ENCODE results near the gene KCND2. TPM values are rescaled to one million over a fixed set of nuclear protein-coding genes. Genes with fewer than 3 reads are reported as not detected.
"Not testable (repeated sequence)": the region's sequence is repeated elsewhere in the genome, so short reads cannot be mapped to it uniquely, and the experiment has no call there.

Gene KCND2
- total RNA-seq, 1 donor from 2014 or later, result 1.3 TPM

- DNase-seq, result peak; percentile 19
Measured at GRCh38 chr7:120588416-120588815, 315.4 kb downstream of the KCND2 start.

DNA sequence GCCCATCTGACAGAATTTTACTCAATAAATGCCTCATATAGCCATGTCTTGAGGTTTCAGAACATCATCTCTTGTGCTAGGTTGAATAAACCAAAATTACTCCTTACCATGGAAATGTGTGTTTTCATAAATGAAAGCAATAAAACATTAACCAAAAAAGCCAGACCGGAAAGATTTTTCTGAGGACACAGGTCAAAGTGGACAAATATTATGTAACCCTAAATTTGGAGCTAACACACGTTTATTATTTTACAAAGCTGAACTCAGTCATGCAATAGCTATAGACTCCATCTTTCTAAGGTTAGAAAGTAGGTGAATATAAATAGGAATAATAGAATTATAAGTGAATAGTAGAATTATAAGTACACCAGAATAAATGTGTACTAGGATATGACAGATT, 315.9 kb downstream of the KCND2 start:
- no peak for DNase-seq

- DNase-seq, result no peak
Measured at GRCh38 chr7:120600607-120601006, 327.6 kb downstream of the KCND2 start.

GRCh38 chr7:120603366-120603765, 330.4 kb downstream of the KCND2 start:
- no peak for DNase-seq

- DNase-seq, result peak; percentile 8
Measured at GRCh38 chr7:120609136-120609753, 336.3 kb downstream of the KCND2 start.

GRCh38 chr7:120611975-120612374, 339.0 kb downstream of the KCND2 start:
- no peak for DNase-seq

DNA sequence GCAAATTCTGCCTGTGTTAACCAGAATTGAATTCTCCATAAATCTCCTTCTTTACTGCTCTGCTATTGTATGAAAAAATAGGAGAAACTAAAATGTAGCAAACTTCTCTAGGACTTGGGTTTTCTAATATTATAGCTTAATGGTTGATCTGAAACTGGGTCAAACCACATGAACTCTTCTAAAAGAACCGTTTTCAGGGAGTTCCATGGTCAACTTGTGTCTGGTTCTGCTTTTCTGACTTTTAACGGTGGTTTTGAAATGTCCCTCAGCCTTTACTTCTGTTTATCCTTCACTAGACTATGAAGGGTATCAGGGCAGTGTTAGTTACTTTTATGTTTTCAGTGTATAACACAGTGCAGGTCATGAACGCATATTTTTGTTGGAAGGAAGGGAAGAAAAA, 342.7 kb downstream of the KCND2 start:
- no peak for DNase-seq

DNA sequence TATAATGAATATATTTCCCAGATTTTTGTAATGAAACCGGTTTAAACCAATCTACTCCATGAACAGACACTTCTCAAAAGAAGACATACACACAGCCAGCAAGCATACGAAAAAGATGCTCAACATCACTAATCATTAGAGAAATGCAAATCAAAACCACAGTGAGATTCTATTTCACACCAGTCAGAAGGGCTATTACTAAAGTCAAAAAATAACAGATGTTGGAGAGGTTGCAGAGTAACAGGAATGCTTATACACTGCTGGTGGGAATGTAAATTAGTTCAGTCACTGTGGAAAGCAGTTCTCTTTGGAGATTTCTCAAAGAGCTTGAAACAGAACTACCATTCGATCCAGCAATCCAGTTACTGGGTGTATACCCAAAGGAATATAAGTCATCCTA, 344.3 kb downstream of the KCND2 start:
- DNase-seq, result no peak

DNA sequence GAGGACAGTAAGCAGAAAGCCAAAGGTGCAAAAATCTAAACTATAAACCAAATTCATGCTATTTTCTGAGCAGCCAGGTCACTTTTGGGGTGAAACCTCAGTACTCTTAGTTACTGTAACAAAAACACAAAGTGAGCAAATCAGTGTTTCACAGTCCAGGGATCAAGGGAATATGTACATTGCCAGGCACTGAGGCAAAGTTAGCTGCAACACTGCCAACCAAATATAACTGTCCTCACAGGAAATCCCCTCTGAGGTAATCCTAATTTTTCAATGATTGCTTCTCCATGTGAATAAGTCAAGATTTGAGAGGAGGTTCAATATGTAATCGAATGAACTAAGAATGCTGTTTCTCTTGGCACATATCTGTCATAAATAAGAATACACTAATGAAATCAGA, 355.3 kb downstream of the KCND2 start:
- no peak for DNase-seq

- DNase-seq, result no peak
Measured at GRCh38 chr7:120639884-120640283, 366.9 kb downstream of the KCND2 start.

DNA sequence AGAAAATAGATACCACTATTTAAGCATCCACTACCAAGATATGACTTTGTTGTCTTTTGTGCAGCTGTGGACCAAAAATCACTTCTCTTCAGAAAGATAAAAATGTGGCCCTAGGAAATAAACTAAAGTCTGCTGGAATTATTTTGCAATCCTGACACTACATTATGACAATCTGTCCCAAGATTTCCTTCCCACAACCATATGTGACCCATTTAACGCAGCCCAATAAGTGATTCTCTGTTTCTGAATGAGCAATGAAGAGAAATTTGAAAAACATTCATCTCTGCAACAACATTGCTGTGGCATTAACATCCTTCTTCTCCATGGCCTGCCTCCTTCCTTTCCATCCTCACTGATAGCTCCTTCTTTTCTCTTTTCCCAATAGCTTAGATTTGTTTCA, 373.0 kb downstream of the KCND2 start:
- DNase-seq, result no peak

GRCh38 chr7:120654241-120654640, 381.3 kb downstream of the KCND2 start:
- no peak for DNase-seq

GRCh38 chr7:120658516-120658915, 385.5 kb downstream of the KCND2 start:
- DNase-seq, result no peak

GRCh38 chr7:120662291-120662690, 389.3 kb downstream of the KCND2 start:
- no peak for DNase-seq

GRCh38 chr7:120665068-120665467, 392.1 kb downstream of the KCND2 start:
- DNase-seq, result no peak

DNA sequence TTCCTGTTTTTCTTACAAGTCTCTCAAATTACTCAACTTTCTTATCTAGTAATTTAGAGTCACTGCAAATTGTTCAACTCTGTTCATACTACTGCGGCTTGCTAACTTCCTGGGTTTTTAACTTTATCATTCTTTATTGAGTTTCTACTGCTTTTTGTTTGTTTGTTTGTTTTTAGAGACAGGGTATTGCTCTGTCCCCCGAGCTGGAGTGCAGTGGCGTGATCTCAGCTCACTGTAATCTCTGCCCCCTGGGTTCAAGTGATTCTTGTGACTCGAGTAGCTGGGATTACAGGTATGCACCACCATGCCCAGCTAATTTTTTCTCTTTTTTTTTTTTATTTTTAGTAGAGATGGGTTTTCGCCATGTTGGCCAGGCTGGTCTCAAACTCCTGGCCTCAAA, 402.1 kb downstream of the KCND2 start:
- no peak for DNase-seq

DNA sequence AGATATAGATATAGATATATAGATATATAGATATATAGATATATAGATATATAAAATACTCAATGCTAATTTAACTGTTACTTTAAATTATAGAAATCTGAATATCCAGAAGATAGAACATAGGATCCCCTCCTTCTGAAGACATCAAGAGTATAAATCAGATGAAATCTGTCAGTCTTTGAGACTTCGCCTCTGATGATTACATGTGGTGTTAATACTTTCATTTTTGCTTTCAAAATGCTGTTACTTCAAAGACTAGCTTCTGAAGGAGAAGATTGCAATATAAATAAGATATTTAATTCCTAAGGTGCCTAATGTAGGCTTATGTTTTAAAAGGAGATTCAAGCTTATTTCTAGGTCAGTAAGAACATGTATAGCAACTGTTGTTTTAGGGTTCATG, 404.6 kb downstream of the KCND2 start:
- DNase-seq, result no peak

- DNase-seq, result peak; percentile 5
Measured at GRCh38 chr7:120680985-120681384, 408.0 kb downstream of the KCND2 start.

DNA sequence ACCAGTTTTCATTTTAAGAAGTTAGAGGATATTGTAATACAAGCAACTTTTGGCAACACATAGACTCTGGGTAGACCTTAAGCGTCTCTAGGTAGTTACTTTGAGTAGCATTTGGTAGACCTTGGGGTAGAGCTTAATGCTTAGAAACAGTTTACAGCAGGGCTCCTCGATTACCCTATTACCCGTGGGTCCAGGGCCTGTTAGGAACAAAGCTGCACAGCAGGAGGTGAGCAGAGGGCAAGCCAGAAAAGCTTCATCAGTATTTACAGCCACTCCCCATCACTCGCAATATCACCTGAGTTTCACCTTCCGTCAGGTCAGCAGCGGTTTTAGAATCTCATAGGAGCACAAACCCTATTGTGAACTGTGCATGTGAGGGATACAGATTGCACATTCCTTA, 411.5 kb downstream of the KCND2 start:
- DNase-seq, result no peak

- no peak for DNase-seq
Measured at GRCh38 chr7:120691915-120692314, 418.9 kb downstream of the KCND2 start.

- DNase-seq, result no peak
Measured at GRCh38 chr7:120695848-120696247, 422.9 kb downstream of the KCND2 start.

- no peak for DNase-seq
Measured at GRCh38 chr7:120700796-120701195, 427.8 kb downstream of the KCND2 start.

GRCh38 chr7:120702408-120702807, 429.4 kb downstream of the KCND2 start:
- not testable (repeated sequence) for DNase-seq

DNA sequence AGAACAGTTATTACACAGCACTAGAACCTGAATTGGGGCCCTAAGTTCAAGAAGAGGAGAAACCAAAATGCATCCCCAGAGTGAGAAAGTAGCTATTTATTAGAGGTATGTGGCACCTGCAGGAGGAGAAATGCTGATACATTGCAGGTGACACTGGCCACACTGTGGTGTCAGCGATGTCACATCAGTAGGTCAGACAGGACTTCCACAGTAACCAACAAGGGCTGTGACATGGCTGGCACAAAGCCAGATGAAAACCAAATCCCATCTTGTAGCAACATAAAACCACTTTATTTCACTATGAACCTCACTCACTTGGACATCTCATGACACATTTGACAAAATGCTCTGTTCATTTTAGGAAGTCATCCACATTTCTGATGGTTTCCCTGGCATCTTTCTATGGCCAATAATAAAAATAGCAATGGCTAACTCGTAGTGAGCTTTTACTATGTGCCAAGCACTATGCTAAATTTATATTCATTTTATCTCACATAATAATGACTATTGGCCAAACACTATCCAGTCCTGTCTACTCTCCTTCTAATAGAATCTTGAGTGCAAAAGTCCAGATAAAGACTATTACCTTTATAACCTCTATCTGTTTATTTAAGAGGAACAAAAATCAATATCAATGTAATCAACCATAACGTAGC, 430.7 kb downstream of the KCND2 start:
- no peak for DNase-seq

Measured in tongue (tissue), 2 donors.